Measurements from ENCODE around the gene KPNA6. TPM values are rescaled to one million over a fixed set of nuclear protein-coding genes. Genes with fewer than 3 reads are reported as not detected.
A peak's percentile ranks its signal among the peaks of the same experiment; 100 is the strongest.

Gene KPNA6
- total and polyA plus RNA-seq, 9 of the 15 experiments (the other 6 are each of a cell fraction or from before 2014, with no cell fraction given): 20.1 to 54.6 (median 32.2) TPM

- TF ChIP-seq NFYB (IDR thresholded peaks at IDR 0.05; ENCODE audit: extremely low read depth, insufficient read length) (no peak), ZNF584 (CRISPR knock-in tag; IDR thresholded peaks at IDR 0.05; ENCODE audit: low read depth) (0 out of 2 replicates have a peak, but pooled peaks have one; percentile 40), CREB1 (IDR thresholded peaks at IDR 0.05) (no peak), CREB1 (CRISPR knock-in tag; IDR thresholded peaks at IDR 0.05) (peak; percentile 19; the same call in 1 of the 2 replicates), L3MBTL2 (IDR thresholded peaks at IDR 0.05) (no peak), XRCC5 (IDR thresholded peaks at IDR 0.05; ENCODE audit: low read depth, low read length) (no peak), KAT7 (CRISPR knock-in tag; IDR thresholded peaks at IDR 0.05; ENCODE audit: borderline replicate concordance) (no peak; the same call in 1 of the 2 replicates), BDP1 (IDR thresholded peaks at IDR 0.05; ENCODE audit: insufficient read depth, insufficient read length) (no peak), HIVEP1 (CRISPR knock-in tag; IDR thresholded peaks at IDR 0.05) (no peak), ZNF77 (CRISPR knock-in tag; IDR thresholded peaks at IDR 0.05) (no peak), MEF2D (tag; conservative IDR thresholded peaks at IDR 0.05; ENCODE audit: low read depth) (no peak; the same call in 1 of the 2 replicates), TCF7 (IDR thresholded peaks at IDR 0.05; ENCODE audit: borderline replicate concordance) (no peak), EWSR1 (IDR thresholded peaks at IDR 0.05; ENCODE audit: borderline replicate concordance, low read depth, partially characterized antibody) (no peak), ZNF592 (IDR thresholded peaks at IDR 0.05) (no peak), ZNF146 (CRISPR knock-in tag; IDR thresholded peaks at IDR 0.05; ENCODE audit: unreplicated experiment) (no peak)
- TF ChIP-seq, protein P1, sequence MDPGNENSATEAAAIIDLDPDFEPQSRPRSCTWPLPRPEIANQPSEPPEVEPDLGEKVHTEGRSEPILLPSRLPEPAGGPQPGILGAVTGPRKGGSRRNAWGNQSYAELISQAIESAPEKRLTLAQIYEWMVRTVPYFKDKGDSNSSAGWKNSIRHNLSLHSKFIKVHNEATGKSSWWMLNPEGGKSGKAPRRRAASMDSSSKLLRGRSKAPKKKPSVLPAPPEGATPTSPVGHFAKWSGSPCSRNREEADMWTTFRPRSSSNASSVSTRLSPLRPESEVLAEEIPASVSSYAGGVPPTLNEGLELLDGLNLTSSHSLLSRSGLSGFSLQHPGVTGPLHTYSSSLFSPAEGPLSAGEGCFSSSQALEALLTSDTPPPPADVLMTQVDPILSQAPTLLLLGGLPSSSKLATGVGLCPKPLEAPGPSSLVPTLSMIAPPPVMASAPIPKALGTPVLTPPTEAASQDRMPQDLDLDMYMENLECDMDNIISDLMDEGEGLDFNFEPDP (CRISPR knock-in tag; IDR thresholded peaks at IDR 0.05): no peak
These were observed 7.5 kb upstream of the KPNA6 start (continued) for GRCh38 chr1:32100359-32100758.
